ENCODE measurements around the gene PAPPA2.

The PAPPA2 gene

GRCh38 chr1:176705585-176705984 lies 242.6 kb downstream of the PAPPA2 start:
- TF ChIP-seq CREB1 (IDR thresholded peaks at IDR 0.05; ENCODE audit: low read depth) (no peak), ZBTB7A (IDR thresholded peaks at IDR 0.05; ENCODE audit: low read depth) (no peak), YY1 (IDR thresholded peaks at IDR 0.05; ENCODE audit: low read depth) (no peak), CEBPB (IDR thresholded peaks at IDR 0.05) (no peak), FOXM1 (IDR thresholded peaks at IDR 0.05; ENCODE audit: borderline replicate concordance, low read depth) (no peak), EGR1 (IDR thresholded peaks at IDR 0.05) (no peak), RAD21 (IDR thresholded peaks at IDR 0.05; ENCODE audit: low read depth) (no peak), EP300 (IDR thresholded peaks at IDR 0.05; ENCODE audit: borderline replicate concordance) (no peak), NFIC (IDR thresholded peaks at IDR 0.05) (no peak)
- TF ChIP-seq, protein P1, sequence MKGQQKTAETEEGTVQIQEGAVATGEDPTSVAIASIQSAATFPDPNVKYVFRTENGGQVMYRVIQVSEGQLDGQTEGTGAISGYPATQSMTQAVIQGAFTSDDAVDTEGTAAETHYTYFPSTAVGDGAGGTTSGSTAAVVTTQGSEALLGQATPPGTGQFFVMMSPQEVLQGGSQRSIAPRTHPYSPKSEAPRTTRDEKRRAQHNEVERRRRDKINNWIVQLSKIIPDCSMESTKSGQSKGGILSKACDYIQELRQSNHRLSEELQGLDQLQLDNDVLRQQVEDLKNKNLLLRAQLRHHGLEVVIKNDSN (IDR thresholded peaks at IDR 0.05) = no peak
- TF ChIP-seq, protein P2, sequence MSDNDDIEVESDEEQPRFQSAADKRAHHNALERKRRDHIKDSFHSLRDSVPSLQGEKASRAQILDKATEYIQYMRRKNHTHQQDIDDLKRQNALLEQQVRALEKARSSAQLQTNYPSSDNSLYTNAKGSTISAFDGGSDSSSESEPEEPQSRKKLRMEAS (IDR thresholded peaks at IDR 0.05) = no peak

GRCh38 chr1:176717066-176717750 lies 254.2 kb downstream of the PAPPA2 start:
- TF ChIP-seq, protein P3, sequence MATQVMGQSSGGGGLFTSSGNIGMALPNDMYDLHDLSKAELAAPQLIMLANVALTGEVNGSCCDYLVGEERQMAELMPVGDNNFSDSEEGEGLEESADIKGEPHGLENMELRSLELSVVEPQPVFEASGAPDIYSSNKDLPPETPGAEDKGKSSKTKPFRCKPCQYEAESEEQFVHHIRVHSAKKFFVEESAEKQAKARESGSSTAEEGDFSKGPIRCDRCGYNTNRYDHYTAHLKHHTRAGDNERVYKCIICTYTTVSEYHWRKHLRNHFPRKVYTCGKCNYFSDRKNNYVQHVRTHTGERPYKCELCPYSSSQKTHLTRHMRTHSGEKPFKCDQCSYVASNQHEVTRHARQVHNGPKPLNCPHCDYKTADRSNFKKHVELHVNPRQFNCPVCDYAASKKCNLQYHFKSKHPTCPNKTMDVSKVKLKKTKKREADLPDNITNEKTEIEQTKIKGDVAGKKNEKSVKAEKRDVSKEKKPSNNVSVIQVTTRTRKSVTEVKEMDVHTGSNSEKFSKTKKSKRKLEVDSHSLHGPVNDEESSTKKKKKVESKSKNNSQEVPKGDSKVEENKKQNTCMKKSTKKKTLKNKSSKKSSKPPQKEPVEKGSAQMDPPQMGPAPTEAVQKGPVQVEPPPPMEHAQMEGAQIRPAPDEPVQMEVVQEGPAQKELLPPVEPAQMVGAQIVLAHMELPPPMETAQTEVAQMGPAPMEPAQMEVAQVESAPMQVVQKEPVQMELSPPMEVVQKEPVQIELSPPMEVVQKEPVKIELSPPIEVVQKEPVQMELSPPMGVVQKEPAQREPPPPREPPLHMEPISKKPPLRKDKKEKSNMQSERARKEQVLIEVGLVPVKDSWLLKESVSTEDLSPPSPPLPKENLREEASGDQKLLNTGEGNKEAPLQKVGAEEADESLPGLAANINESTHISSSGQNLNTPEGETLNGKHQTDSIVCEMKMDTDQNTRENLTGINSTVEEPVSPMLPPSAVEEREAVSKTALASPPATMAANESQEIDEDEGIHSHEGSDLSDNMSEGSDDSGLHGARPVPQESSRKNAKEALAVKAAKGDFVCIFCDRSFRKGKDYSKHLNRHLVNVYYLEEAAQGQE (IDR thresholded peaks at IDR 0.05; ENCODE audit: low read depth) = no peak
- no peak for TF ChIP-seq YY1 (IDR thresholded peaks at IDR 0.05; ENCODE audit: low read depth)
- no peak for TF ChIP-seq EGR1 (IDR thresholded peaks at IDR 0.05)
- TF ChIP-seq RAD21 (IDR thresholded peaks at IDR 0.05; ENCODE audit: low read depth) = no peak
- no peak for TF ChIP-seq FOXM1 (IDR thresholded peaks at IDR 0.05; ENCODE audit: borderline replicate concordance, low read depth)
- no peak for TF ChIP-seq CEBPB (IDR thresholded peaks at IDR 0.05)
- TF ChIP-seq ZBTB7A (IDR thresholded peaks at IDR 0.05; ENCODE audit: low read depth) = no peak
- TF ChIP-seq, protein P2 (IDR thresholded peaks at IDR 0.05) = no peak
- TF ChIP-seq TEAD4 (IDR thresholded peaks at IDR 0.05) = no peak

DNA sequence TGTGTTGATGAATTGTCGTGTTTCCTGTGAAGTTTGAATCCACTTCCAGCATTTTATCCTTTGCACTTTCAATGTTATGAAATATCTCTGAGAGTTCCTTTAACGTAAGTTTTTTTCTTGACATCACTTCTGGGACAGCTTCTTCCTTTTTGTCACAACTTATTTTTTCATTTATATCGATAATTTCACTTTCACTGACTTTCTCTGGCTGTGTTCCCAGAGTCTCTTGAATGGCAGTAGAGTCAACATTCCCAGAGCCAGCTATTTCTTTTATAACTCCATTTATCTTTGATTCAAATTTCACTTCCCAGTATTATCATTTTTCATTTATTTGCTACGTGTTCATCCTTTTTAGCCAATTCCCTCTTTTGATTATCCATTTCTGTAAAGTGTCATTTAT lies 256.5 kb downstream of the PAPPA2 start:
- no peak for TF ChIP-seq TCF12 (IDR thresholded peaks at IDR 0.05; ENCODE audit: low read depth)
- TF ChIP-seq TAF1 (IDR thresholded peaks at IDR 0.05; ENCODE audit: low read depth) = no peak
- no peak for TF ChIP-seq RAD21 (IDR thresholded peaks at IDR 0.05; ENCODE audit: low read depth)
- TF ChIP-seq YY1 (IDR thresholded peaks at IDR 0.05; ENCODE audit: low read depth) = no peak
- no peak for TF ChIP-seq NFIC (IDR thresholded peaks at IDR 0.05)
- no peak for TF ChIP-seq ZBTB7A (IDR thresholded peaks at IDR 0.05; ENCODE audit: low read depth)
- TF ChIP-seq EGR1 (IDR thresholded peaks at IDR 0.05) = no peak
- TF ChIP-seq, protein P2 (IDR thresholded peaks at IDR 0.05) = no peak
- TF ChIP-seq FOXM1 (IDR thresholded peaks at IDR 0.05; ENCODE audit: borderline replicate concordance, low read depth) = no peak

- TF ChIP-seq TEAD4 (IDR thresholded peaks at IDR 0.05) = no peak
- no peak for TF ChIP-seq YY1 (IDR thresholded peaks at IDR 0.05; ENCODE audit: low read depth)
- no peak for TF ChIP-seq CREB1 (IDR thresholded peaks at IDR 0.05; ENCODE audit: low read depth)
- TF ChIP-seq TAF1 (IDR thresholded peaks at IDR 0.05; ENCODE audit: low read depth) = no peak
- TF ChIP-seq, protein P1 (IDR thresholded peaks at IDR 0.05) = no peak
- no peak for TF ChIP-seq TCF12 (IDR thresholded peaks at IDR 0.05; ENCODE audit: low read depth)
- no peak for TF ChIP-seq CEBPB (IDR thresholded peaks at IDR 0.05)
- TF ChIP-seq FOXM1 (IDR thresholded peaks at IDR 0.05; ENCODE audit: borderline replicate concordance, low read depth) = no peak
- no peak for TF ChIP-seq EGR1 (IDR thresholded peaks at IDR 0.05)
- no peak for TF ChIP-seq ZBTB7A (IDR thresholded peaks at IDR 0.05; ENCODE audit: low read depth)
- no peak for TF ChIP-seq RAD21 (IDR thresholded peaks at IDR 0.05; ENCODE audit: low read depth)
- TF ChIP-seq NFIC (IDR thresholded peaks at IDR 0.05) = no peak
- no peak for TF ChIP-seq EP300 (IDR thresholded peaks at IDR 0.05; ENCODE audit: borderline replicate concordance)
- TF ChIP-seq, protein P3 (IDR thresholded peaks at IDR 0.05; ENCODE audit: low read depth) = no peak
- TF ChIP-seq, protein P2 (IDR thresholded peaks at IDR 0.05) = no peak
Observed at GRCh38 chr1:176720838-176721237, 257.9 kb downstream of the PAPPA2 start.

GRCh38 chr1:176733661-176734060 lies 270.7 kb downstream of the PAPPA2 start:
- TF ChIP-seq ZBTB7A (IDR thresholded peaks at IDR 0.05; ENCODE audit: low read depth) = no peak
- TF ChIP-seq, protein P1 (IDR thresholded peaks at IDR 0.05) = no peak
- TF ChIP-seq CREB1 (IDR thresholded peaks at IDR 0.05; ENCODE audit: low read depth) = no peak
- TF ChIP-seq TEAD4 (IDR thresholded peaks at IDR 0.05) = no peak
- TF ChIP-seq, protein P2 (IDR thresholded peaks at IDR 0.05) = no peak
- no peak for TF ChIP-seq CEBPB (IDR thresholded peaks at IDR 0.05)
- TF ChIP-seq FOXM1 (IDR thresholded peaks at IDR 0.05; ENCODE audit: borderline replicate concordance, low read depth) = no peak
- TF ChIP-seq TAF1 (IDR thresholded peaks at IDR 0.05; ENCODE audit: low read depth) = no peak
- no peak for TF ChIP-seq EGR1 (IDR thresholded peaks at IDR 0.05)
- TF ChIP-seq YY1 (IDR thresholded peaks at IDR 0.05; ENCODE audit: low read depth) = no peak
- TF ChIP-seq TCF12 (IDR thresholded peaks at IDR 0.05; ENCODE audit: low read depth) = no peak
- TF ChIP-seq EP300 (IDR thresholded peaks at IDR 0.05; ENCODE audit: borderline replicate concordance) = no peak
- TF ChIP-seq RAD21 (IDR thresholded peaks at IDR 0.05; ENCODE audit: low read depth) = no peak
- TF ChIP-seq NFIC (IDR thresholded peaks at IDR 0.05) = no peak
- TF ChIP-seq, protein P3 (IDR thresholded peaks at IDR 0.05; ENCODE audit: low read depth) = no peak

Measured in Ishikawa (cell line).